Natural killer cell (primary cell): ENCODE results near the gene UGT1A5. TPM values are rescaled to one million over a fixed set of nuclear protein-coding genes. Genes with fewer than 3 reads are reported as not detected.

Experiments
- ATAC-seq, 3 donors: fragments of 150-1000 bp in 2 of 3; fragments of 200-7000 bp in 1 of 3; cut with Tn5 transposase; 1 replicate in 1 of 3; 2 replicates in 2 of 3; pipeline ENCODE4 v1.10.0; 2021; ENCODE audit warnings: mild to moderate bottlenecking in 2 of 3, moderate library complexity in 2 of 3
- DNase-seq, 2 donors: peaks; one replicate each; pipeline versions ENCODE4 v3.0.0 to v3.0.0-alpha.2; 2013 to 2021; ENCODE audit warnings: mixed read lengths in 1 of 2
- H3K27ac ChIP-seq: one replicate; pipeline ENCODE4 v1.5.1; 2013; ENCODE audit warnings: mild to moderate bottlenecking, low read length
- H3K27me3 ChIP-seq: one replicate; pipeline ENCODE4 v1.6.1; 2013; ENCODE audit warnings: low read length; ENCODE audit not compliant: control insufficient read depth, insufficient read depth
- H3K36me3 ChIP-seq: one replicate; pipeline ENCODE4 v1.6.1; 2013; ENCODE audit warnings: low read length; ENCODE audit not compliant: control insufficient read depth, insufficient read depth
- H3K4me1 ChIP-seq: one replicate; pipeline ENCODE4 v1.6.1; 2013; ENCODE audit warnings: low read length; ENCODE audit not compliant: control insufficient read depth, insufficient read depth
- H3K4me3 ChIP-seq: one replicate; pipeline ENCODE4 v1.5.1; 2013; ENCODE audit warnings: low read length
- H3K9me3 ChIP-seq: one replicate; pipeline ENCODE4 v1.6.1; 2013; ENCODE audit warnings: low read length; ENCODE audit not compliant: control insufficient read depth, insufficient read depth
- H3K27ac Mint-ChIP-seq, 2 donors: one replicate each; pipeline ENCODE4 v1.8.0; 2022; ENCODE audit warnings: mild to moderate bottlenecking in 2 of 2, mixed read lengths in 2 of 2, moderate library complexity in 1 of 2
- H3K27me3 Mint-ChIP-seq, 2 donors: one replicate each; pipeline ENCODE4 v1.8.0; 2022; ENCODE audit warnings: low read depth in 2 of 2, mixed read lengths in 2 of 2
- H3K36me3 Mint-ChIP-seq: one replicate; pipeline ENCODE4 v1.8.0; 2022; ENCODE audit warnings: mixed read lengths
- H3K4me1 Mint-ChIP-seq, 2 donors: one replicate each; pipeline ENCODE4 v1.8.0; 2022; ENCODE audit warnings: mixed read lengths in 2 of 2
- H3K4me3 Mint-ChIP-seq: one replicate; pipeline ENCODE4 v1.8.0; 2022; ENCODE audit warnings: mild to moderate bottlenecking, moderate library complexity, mixed read lengths
- H3K9me3 Mint-ChIP-seq, 2 donors: one replicate each; pipeline ENCODE4 v1.8.0; 2022; ENCODE audit warnings: mixed read lengths in 2 of 2
- WGBS: methylation state at CpG from one replicate; pipeline ENCODE4 v1.1.7; 2013; ENCODE audit warnings: missing lambda C conversion rate; ENCODE audit not compliant: insufficient coverage; 5-methylcytosine and 5-hydroxymethylcytosine counted together
- intact Hi-C: fragments of 100-400 bp; cut with micrococcal nuclease; formaldehyde crosslinking; loops from one replicate; pipeline ENCODE4 v1.14.2; 2022
- total RNA-seq, 4 donors: library from RNA; stranded (reverse); fragments of 120-200 nt in 1 of 4; gene quantifications; one replicate each; pipeline versions ENCODE4 v1.2.3 to v1.2.4, GENCODE V29; 2013 to 2022
- TF ChIP-seq, protein P1 (sequence below): fragments of 200-600 bp; IDR thresholded peaks from one replicate; pipeline ENCODE4 v1.8.0; 2022; ENCODE audit warnings: antibody characterized with exemption

The UGT1A5 gene
- total RNA-seq, 3 donors from 2014 or later (not counting 1 experiment from before 2014, with no cell fraction given), result not detected

DNA sequence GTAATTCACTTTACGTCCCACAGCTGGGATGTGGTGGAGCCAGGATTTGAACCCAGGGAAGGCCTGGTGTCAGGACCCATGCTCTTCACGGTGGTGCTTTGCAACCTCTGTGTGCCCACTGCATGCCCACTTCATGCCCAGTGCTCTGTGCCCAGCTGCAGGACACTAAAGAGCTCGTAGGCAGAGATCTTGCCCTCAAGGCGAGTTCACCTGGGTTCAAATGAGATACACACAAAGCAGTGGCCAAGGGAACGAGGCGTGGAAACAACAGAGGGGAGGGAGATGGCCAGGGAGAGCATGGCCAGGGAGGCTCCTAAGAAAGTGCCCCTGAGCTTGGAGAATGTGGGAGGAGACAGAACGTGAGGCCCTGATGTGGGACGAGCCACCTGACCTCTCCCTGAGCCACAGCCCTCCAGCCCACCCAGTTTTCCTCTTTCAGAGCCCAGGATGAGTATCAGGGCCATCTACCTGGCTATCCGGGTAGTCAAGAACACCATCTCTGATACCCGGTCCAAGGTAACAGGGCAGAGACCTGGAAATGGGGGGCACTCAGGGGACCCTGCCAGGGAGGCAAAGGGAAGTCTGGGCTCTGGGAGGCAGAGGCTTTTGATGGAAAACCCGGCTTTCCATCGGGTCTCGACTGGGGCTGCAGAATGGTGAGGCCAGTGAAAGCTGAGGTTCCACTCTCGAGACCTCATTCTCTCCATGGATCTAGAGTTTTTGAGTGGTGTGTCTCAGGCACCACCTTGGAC, 85.8 kb downstream of the UGT1A5 start:
- ATAC-seq, result no peak
- no peaks in the 10 kb centered on the region for H3K27me3 ChIP-seq
- H3K27ac ChIP-seq, result no peak overlapping the region
- H3K4me3 ChIP-seq, result no peak overlapping the region
- Mint-ChIP-seq H3K4me1 (no peaks in the 10 kb centered on the region), H3K9me3 (no peaks in the 10 kb centered on the region), H3K36me3 (no peaks in the 10 kb centered on the region), H3K4me3 (no peak overlapping the region), H3K27ac (no peak overlapping the region), H3K27me3 (peaks cover 3 to 6% of the 10 kb centered on the region in 2 donors)
- 85% methylated on average over 14 of the region's 14 CpGs for WGBS
- no peaks in the 10 kb centered on the region for H3K9me3 ChIP-seq
- no peaks in the 10 kb centered on the region for H3K36me3 ChIP-seq
- intact Hi-C loops, result no loop called here
- peak in 1 of 2 donors; percentile 4 for DNase-seq
- no peaks in the 10 kb centered on the region for H3K4me1 ChIP-seq
- TF ChIP-seq, protein P1, sequence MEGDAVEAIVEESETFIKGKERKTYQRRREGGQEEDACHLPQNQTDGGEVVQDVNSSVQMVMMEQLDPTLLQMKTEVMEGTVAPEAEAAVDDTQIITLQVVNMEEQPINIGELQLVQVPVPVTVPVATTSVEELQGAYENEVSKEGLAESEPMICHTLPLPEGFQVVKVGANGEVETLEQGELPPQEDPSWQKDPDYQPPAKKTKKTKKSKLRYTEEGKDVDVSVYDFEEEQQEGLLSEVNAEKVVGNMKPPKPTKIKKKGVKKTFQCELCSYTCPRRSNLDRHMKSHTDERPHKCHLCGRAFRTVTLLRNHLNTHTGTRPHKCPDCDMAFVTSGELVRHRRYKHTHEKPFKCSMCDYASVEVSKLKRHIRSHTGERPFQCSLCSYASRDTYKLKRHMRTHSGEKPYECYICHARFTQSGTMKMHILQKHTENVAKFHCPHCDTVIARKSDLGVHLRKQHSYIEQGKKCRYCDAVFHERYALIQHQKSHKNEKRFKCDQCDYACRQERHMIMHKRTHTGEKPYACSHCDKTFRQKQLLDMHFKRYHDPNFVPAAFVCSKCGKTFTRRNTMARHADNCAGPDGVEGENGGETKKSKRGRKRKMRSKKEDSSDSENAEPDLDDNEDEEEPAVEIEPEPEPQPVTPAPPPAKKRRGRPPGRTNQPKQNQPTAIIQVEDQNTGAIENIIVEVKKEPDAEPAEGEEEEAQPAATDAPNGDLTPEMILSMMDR, result no peak

DNA sequence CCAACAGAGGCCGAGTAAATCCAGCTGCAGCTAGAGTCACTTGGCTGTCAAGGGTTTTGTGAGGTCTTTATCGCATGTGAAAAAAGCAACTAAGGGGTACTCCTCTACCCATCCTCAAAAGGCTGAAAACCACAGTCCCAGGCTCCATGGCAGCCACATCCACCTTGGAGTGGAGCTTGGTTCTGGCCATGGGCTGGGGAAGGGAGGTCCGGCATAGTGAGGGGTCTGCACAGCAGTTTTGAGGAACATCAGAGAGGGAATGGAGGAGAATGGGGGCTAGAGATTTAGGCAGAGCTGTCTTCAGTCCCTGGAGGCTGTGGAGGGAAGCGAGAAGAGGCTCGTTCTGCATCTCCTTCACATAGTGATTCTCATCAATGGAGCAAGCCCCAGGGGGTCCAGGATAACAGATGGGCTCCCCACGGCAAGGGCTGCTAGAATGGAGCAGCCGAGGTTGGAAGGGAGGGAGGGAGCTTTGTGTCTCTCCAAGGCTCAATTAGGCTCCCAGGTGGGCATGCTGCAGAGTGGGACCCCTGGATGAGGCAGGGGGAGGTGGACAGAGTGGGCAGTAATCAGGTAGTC, 86.5 kb downstream of the UGT1A5 start:
- H3K9me3 ChIP-seq, result no peaks in the 10 kb centered on the region
- H3K27ac Mint-ChIP-seq, result no peak overlapping the region
- no peak overlapping the region for H3K4me3 ChIP-seq
- TF ChIP-seq, protein P1, result no peak
- DNase-seq, result no peak
- H3K27me3 Mint-ChIP-seq, result peaks cover 8 to 11% of the 10 kb centered on the region in 2 donors
- no peaks in the 10 kb centered on the region for H3K36me3 Mint-ChIP-seq
- H3K27me3 ChIP-seq, result no peaks in the 10 kb centered on the region
- WGBS, result 69% methylated on average over 7 of the region's 7 CpGs
- H3K27ac ChIP-seq, result no peak overlapping the region
- no peaks in the 10 kb centered on the region for H3K4me1 Mint-ChIP-seq
- no peak for ATAC-seq
- no peak overlapping the region for H3K4me3 Mint-ChIP-seq
- no peaks in the 10 kb centered on the region for H3K36me3 ChIP-seq
- no peaks in the 10 kb centered on the region for H3K9me3 Mint-ChIP-seq
- intact Hi-C loops, result no loop called here
- H3K4me1 ChIP-seq, result no peaks in the 10 kb centered on the region

DNA sequence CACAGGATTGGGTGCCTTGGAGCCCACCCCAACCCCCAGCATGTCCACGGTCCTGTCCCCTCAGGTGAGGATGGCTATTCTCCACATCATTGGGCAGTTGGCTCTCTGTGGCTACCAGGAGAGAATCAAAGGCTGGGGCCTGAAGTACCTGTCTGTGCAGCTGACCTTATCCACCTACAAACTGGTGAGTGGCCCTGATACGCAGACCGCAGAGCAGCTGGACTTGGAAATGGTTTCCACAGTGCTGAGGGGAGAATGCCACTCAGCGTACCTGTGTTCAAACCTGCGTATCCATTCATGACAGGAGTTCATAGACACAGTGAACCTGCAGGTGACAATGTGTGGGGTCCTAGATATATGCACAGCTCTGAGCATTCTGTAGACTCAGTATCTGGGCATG, 87.0 kb downstream of the UGT1A5 start:
- H3K36me3 Mint-ChIP-seq, result no peaks in the 10 kb centered on the region
- no peak for DNase-seq

More for the DNA sequence above, 87.0 kb downstream of the UGT1A5 start:
- Mint-ChIP-seq H3K9me3 (no peaks in the 10 kb centered on the region), H3K4me3 (no peak overlapping the region), H3K27me3 (peaks cover 11 to 16% of the 10 kb centered on the region in 2 donors), H3K27ac (no peak overlapping the region), H3K4me1 (no peaks in the 10 kb centered on the region)
- ATAC-seq, result no peak
- H3K27ac ChIP-seq, result no peak overlapping the region
- H3K4me3 ChIP-seq, result no peak overlapping the region
- intact Hi-C loops, result no loop called here
- H3K4me1 ChIP-seq, result no peaks in the 10 kb centered on the region
- H3K36me3 ChIP-seq, result no peaks in the 10 kb centered on the region
- no peaks in the 10 kb centered on the region for H3K9me3 ChIP-seq
- TF ChIP-seq, protein P1, result no peak
- H3K27me3 ChIP-seq, result no peaks in the 10 kb centered on the region
- 57% methylated on average over 5 of the region's 5 CpGs for WGBS
